Esophagus mucosa (tissue), 1 donor: ENCODE measurements around the gene ZNFX1. TPM values are rescaled to one million over a fixed set of nuclear protein-coding genes. Genes with fewer than 3 reads are reported as not detected.
"Not testable (repeated sequence)": the region's sequence is repeated elsewhere in the genome, so short reads cannot be mapped to it uniquely, and the experiment has no call there.

Experiments
- ATAC-seq: fragments of 200-7000 bp; cut with Tn5 transposase; one replicate; pipeline ENCODE4 v1.9.1; 2020
- total RNA-seq: library from RNA; stranded (reverse); gene quantifications from one replicate; pipeline ENCODE4 v1.2.4, GENCODE V29; 2023
- donor health status: DM: yes; HTN: yes; CAD: no.

The ZNFX1 gene
- 10.7 TPM for total RNA-seq

DNA sequence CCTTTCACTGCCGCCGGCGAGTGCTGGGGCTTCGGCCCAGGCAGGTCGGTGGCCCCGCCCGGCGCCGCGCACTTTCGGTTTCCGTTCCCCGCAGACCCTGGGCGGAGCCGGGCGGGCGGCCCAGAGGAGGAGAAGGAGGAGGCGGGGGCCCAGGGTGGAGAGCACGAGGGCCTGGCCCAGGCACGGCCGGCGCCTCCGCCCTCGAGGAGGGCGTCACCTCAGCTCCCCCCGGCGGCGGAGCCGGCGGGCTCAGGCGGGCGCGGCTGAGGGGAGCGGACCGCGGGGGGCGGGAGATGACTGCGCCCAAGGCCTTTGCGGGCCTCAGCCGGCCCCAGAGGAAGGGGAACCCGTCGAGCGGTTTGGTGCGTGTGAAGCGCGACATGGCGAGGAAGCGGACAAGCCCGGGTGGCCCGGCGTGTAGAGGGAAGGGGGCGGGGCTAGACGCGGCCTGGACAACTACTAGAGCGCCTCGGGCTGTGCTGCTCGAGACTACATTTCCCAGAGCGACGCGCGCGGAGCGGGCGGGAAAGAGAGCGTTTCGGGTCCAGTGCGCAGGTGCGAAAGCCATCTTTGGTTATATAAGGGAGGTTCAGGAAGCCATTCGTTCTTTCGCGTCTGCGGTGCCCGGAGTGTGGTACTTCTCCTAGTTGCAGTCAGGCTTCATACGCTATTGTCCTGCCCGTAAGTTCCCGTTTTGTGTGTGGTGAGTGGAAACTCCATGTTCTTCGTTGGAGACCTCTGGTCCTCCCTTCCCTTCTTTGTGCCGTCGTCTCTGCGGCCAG lies at the start of gene ZNFX1:
ZNFX1 (minus strand) TSS at position 22 of the 782 bp plus-strand sequence. CDS start 2,218 bp downstream, outside the sequence.
- peak; percentile 95 for ATAC-seq

DNA sequence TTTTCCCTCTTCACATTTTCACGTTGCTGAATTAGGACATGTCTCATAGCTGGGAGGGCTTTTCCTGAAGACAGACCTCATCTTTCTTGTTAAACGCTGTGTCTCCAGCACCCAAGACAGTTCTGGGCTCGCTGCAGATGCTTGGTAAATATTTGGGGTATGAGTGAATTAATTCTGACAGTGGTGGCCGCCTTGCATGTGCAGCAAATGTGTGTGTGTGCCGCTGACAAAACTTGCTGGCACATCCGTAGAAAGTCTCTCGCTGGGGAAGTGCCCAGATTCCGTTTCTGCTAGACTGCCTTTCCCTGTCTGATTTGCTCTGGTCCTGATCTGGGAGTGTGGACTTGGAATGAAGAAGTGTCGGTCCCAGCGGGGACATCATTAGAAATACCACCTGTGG lies 48.2 kb upstream of the ZNFX1 start:
- no peak for ATAC-seq

DNA sequence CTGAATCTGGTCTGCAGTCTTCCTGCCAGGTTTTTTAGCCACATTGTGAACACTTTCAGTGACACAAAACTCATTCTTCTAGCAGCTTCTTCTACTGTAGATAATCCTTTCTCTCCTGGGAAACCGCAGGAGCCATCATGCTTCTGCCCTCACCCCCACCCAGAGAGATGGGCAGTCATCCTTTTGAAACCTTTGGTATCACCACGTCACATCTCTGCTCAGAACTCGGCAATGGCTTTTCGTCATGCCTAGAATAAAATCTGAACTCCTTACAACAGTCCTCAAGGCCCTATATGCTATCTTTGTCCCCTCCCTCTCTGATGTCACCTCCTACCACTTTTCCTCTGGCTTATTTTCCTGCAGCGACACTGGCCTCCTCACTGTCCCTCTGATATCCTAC lies 46.4 kb upstream of the ZNFX1 start:
- no peak for ATAC-seq

DNA sequence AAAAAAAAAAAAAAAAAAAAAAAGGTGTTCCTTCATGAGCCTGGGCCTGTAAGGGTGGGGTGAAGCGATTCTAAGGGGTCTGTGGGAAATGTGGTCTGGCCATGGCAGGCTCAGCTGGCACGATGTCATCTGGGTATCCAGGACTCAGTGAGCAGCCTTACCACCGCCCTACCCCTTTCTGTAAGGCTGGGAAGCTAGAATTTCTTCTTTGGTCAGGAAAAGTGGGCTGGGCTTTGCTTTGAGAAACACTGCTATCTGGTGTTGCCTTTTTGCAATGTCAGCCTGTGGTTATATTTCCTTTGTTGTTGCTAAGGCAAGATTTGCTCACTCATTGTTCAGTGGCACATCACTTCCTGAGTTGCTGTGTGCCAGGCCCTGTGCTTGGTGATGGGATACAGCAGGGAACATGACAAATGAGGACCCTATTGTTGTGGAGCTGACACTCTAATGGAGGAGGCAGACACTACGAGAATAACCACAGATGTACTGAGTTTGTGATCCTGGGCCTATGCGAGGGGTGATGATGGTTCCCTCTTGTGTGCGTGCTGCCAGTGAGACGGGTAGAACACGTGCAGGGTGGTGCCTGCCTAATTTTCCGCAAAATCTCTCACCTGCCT lies 45.9 kb upstream of the ZNFX1 start:
- ATAC-seq: peak; percentile 61

DNA sequence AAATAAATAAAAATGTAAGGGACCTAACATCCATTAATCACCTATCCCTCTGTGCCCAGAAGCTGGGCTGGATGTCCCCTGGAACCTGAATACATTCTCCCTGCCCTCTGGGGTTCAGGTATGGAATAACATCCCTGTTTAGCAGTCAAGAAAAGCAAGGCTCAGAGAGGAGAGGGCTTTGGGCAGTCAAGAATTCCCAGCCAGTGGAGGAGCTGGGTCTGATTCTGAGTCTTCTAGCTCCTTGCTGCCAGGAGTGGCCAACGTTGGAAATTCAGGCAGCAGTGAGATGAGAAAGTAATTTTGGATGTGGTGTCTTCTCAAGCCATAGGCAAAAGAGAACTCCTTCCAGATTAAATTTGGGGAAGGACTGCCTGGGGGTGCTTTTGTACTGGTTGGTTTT lies 42.6 kb upstream of the ZNFX1 start:
- ATAC-seq: peak; percentile 18

DNA sequence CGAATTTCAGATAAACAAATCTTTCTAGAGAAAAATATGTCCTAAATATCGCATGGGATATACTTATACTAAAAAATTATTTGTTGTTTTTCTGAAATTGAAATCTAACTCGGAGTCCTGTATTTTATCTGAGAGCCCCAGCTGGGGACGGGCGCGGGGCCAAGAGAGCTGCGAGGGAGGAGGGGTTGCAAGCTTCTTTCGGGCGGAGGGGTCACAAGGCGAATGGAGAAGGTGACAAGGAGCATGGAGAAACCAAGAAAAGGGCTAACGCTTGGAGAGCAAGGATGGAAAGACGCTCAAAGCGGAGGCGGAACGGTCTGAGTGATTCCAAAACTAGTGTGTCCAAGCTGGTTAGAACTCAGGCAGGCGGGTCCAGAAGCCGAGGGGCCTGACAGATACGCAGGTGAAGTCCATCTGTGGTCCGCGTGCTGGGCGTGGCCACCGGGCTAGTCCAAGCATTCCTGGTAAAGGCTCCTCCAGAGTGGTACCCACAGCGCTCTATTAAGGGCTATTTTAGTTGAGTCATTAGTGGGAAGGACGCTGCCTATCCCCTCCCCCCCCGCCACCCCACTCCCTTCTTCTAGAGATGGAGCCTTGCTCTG lies 41.5 kb upstream of the ZNFX1 start:
- ATAC-seq: no peak

DNA sequence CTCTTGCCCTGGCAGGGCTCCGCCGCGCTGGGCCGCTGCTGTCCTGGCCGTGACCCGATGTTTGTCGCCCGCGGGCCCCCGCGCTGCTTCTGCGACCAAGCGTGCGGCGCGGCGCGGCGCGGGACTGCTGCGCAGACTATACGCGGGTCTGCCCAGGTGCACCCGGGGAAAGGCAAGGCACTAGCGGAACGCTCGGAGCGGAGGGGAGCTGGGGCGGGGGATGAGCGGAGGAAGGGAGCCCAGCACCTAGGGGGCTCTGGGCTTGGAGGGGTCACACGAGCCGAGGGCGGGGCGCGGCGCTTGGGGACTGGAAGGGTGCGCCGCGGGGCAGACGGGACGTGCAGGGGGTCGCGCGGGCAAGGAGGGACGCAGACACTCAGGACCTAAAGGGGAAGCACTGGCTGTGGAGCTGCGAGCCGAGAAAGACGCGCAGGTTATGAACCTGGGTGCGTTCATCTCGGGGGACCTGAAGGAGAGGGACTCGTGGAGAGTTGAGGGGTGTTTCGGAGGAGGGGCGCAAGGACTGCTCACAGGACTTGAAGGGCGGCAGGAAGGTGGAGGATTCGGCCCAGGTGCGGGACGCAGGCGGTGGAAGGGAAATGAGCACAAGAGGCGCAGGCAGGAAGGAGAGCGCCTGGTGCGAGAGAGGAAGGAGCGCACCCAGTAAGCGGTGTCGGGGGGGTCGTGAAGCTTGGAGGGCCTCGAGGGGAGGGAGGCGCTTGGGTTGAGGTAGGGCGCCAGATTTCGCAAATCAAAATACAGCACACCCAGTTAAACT lies 40.8 kb upstream of the ZNFX1 start:
- ATAC-seq: peak; percentile 29

DNA sequence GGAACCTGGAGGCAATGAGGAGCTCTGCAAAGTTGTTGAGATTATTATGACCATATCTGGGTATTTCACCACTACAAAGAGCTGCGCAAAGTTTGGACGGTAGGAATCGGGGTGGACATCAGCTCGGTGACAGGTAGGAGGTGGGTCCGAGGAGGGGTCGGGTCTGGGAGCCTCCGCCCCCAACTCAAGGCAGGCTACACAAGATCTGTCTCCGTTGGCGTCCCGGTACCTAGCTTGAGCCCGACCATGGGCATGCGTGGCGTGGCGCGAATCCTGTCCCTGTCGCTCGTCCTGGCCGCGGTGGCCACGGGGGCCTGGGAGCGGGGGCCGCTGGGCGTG lies 40.2 kb upstream of the ZNFX1 start:
- no peak for ATAC-seq

DNA sequence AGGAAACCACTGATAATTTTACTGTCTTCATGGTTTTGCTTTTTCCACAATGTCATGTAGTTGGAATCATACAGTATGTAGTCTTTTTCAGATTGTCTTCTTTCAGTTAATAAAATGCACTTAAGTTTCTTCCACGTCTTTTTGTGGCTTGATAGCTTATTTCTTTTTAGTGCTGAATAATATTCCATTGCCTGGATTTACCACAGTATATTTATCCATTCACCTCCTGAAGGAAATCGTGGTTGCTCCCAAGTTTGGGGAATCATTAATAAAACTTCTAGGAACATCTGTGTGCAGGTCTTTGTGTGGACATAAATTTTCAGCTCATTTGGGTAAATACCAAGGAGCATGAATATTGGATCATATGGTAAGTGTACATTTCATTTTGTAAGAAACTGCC lies 38.8 kb upstream of the ZNFX1 start:
- ATAC-seq: no peak

DNA sequence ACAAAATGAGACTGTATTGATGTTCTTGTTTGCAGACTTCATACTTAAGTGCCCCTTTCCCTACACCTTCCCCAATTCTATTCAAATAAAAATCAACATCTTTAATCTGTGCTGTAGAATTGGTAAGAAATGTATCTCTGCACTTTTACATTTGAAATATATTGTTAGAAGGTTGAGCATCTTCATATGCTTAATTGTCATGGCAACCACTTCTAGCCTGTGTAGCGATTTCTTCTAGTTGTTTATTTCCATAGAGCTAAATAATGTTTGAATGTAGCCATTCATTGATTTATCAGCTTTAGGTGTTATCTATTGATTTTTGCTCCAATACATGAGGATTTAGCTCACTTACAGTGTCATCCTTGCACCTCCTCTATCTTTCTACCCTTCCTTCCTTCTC lies 37.7 kb upstream of the ZNFX1 start:
- ATAC-seq: no peak

DNA sequence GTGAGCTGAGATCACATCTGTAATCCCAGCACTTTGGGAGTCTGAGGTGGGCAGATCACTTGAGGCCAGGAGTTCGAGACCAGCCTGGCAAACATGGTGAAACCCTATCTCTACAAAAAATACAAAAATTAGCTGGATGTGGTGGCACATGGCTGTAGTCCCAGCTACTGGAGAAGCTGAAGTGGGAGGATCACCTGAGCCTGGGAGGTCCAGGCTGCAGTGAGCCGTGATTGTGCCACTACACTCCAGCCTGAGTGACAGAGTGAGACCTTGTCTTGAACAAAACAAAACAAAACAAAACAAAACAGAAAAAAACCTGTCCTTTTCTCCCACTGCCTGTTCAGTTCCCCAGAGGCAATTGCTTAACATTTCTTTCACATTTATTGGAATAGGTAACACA lies 36.2 kb upstream of the ZNFX1 start:
- ATAC-seq: not testable (repeated sequence)

DNA sequence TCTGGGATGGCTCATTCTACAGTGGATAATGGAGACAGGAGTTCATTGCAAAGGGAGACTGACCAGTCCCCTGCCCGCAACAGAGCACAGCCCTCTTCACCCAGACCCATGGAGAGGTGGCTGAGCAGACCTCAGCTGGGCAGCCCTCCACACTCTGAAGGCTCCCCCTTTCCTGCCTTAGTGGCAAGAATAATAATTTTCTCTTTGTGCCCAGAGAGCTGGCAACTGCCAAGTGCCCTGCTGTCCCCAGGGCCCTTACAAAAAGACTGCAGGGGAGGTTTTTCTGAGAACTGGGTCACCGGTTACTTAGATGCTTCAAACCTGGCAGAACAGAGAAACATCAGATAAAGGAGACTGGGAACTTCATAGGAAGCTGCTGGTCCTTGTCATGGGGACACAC lies 35.4 kb upstream of the ZNFX1 start:
- peak; percentile 31 for ATAC-seq

DNA sequence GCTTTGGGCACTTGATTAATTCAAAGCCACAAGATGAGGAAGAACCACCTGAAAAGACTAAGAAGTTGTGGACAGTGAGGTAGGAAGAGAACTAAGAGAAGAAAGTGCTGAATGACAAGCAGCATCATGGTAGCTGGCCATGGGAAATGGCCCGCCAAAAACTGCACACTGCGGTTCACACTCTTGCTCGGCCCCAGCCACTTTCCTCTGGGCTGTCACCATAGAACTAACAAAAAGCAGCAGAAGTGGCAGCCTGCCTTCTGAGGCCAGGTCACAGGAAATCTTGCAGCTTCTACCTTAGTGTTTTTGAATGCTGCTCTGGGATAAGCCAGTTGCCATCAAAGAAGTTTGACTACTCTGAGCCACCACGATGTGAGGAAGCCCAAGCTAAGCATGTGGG lies 34.8 kb upstream of the ZNFX1 start:
- no peak for ATAC-seq

DNA sequence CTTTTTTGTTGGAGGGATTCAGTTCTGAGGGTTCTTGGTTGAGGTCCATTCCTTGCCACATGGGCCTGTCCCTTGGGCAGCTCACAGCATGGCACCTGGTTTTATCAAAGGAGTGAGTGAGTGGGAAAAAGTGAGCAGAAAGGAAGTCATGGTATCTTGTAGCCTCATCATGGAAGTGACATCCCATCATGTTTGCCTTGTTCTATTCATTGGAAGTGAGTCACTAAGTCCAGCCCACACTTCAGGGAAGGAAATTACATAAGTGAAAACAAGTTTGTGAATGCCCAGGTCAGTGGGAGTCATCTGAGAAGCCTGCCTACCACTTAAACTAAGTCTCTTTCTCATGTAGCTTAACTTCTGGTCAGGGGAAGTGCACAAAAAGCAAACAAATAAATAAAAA lies 32.8 kb upstream of the ZNFX1 start:
- ATAC-seq: peak; percentile 68

DNA sequence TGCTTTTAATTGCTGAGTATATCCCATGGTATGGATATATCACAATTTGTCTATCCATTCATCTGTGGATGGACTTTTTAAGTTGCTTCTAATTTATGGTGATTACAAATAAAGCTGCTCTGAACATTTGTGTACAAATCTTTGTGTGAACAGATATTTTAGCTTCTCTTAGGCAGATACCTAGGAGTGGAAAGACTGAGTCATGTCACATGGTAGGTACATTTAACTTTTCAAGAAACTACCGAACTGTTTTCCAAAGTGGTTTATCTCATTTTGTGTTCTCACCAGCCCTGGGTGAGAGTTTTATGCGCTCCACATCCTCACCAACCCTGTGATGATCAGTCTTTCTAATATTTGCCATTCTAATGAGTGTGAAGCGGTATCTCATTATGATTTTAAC lies 31.0 kb upstream of the ZNFX1 start:
- ATAC-seq: no peak

DNA sequence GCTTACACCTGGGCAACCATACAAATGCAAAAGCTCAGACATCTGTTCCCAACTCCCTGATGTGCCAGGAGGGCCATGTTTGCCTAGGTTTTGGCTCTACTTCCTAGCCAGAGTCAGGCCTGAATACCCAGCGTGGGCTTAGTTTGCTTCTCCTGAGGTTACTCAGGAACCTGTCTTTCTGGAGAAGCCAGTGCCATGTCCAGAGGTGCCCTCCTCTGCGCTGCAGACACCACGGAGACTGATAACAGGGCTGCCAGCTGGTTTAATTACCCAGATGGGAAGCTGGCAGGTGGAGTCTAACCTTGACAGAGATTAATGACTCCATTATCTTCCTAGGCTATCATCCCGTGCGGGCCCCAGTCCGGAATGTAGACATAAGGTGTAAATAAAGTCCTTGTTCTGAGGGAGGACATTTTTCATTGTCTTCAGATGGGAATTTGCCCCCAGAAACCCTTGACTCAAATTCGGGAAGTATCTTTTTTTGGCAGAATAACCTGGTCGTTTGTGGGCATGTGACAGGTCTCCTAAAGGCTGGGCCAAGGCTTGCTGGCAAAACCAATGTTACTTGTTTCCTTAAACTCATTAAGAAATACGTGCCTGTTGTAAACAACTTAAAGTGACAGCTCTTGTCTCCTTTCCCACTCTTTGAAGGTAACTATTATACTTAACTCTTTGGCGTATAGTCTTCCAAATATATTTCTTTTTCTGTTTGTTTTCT lies 29.2 kb upstream of the ZNFX1 start:
- ATAC-seq: peak; percentile 75

DNA sequence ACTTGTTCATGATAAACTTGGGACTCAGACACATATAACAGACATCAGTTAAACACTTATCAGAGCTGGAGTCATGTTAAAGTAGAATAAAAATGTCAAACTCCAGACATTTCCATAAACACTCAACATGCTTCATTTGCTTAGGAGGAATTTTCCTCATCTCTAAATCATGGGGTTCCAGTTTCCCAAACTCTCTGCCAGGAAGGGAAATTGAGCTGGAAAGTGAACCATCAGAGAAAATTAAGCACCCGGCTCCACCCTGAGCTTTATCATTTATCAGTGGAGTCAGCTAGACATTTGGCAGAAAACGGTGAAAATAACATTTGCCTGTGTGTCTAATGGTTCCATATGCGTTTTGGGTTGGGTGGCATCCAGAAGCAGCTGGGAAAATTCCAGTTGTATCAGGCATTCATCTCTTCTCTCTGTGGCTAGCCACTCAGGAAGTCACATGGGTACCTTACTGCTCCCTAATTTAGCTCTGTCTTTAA lies 25.3 kb upstream of the ZNFX1 start:
- no peak for ATAC-seq

DNA sequence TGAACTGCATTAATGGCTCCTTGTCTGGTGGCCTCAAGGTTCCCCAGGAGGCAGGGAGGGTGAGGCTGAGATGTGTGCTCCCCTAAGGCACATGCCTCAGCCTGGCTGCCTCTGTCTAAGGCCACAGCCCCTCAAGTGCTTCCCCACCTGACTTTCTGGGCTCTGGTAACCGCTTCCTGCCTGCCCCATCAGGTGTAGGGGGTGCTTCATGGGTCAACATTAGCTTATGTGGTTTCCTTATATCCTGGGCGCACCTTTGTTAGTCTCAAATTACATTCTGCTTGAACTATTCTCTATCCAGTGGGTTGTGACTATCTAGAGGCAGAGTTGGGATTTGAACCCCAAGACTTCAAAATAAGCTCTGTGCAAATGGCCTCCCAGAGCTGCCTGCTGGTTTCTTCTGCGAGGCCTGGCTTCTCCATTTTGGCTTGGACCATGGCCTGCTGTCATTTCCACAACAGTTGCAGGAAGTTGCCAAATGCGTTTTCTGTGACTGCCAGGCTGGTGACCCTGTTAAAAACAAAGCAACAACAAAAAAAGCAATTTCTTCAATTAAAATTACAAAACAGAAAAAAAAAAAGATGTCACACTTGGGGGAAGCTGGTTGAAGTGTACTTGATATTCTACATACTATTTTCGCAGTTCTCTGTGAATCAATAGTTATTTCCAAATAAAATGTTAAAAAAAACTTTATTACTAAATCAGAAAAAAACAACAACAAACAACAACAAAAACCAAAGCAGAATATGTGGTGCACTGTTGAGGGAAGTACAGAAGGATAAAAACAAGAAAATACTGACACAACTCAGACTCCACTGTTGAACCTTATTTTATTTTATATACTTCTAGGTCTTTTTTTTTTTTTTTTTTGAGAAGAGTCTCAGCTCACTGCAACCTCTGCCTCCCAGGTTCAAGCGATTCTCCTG lies 20.0 kb upstream of the ZNFX1 start:
- peak; percentile 11 for ATAC-seq

DNA sequence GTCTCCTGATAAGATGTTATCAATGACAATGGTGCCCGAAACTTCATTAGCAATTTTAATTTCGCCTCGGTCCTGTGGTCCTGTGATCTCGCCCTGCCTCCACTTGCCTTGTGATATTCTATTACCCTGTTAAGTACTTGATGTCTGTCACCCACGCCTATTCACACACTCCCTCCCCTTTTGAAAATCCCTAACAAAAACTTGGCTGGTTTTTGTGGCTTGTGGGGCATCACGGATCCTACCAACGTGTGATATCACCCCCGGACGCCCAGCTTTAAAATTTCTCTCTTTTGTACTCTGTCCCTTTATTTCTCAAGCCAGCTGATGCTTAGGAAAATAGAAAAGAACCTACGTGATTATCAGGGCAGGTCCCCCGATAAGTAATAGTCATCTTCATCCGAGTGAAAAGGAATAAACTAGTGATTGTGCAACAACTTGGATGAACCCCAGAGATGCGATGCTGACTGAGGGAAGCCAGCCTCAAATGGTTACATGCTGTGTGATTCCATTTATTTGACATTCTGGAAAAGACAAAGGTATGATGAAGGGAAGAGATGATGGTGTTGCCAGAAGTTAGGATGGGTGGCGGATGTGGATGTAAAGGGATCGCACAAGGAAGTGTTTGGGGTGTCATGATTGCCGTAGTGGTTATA lies 16.3 kb upstream of the ZNFX1 start:
- ATAC-seq: not testable (repeated sequence)

DNA sequence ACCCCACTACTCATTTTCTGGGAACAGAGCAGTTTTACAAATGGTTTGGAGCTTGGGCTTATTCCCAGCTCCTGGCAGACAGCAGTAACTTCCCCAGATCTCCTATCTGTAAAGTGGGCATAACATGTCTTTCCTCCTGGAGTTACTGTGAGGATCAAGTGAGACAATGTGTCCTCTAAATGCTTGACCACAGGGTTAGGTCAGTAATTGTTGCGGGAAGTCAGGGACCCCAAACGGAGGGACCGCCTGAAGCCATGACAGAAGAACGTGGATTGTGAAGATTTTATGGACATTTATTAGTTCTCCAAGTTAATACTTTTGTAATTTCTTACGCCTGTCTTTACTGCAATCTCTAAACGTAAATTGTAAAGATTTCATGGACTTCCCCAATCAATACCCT lies 15.3 kb upstream of the ZNFX1 start:
- ATAC-seq: no peak

DNA sequence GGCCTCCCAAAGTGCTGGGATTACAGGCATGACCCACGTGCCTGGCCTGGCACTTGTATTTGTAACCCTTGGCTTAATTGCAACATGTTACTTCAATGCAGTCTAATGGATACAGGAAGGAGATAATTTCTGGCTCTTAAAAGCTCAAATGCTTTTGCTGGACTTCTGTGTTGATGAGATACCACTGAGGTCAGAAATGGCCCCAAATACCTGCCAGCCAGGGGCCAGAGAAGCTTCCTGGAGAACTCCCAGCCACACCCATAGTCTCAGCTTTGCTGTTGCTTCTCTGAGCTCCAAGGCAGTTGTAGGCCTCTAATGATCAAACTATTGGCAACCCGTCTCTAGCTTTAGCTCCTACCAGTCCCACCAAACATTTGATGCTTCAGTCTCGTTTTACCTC lies 14.2 kb upstream of the ZNFX1 start:
- ATAC-seq: no peak
